GM19455 (cell line): ENCODE results near the gene TXLNA.

Experiments
- ATAC-seq: cut with Tn5 transposase; IDR thresholded peaks from one replicate; pipeline ENCODE4 v1.9.1; 2021; ENCODE audit not compliant: unreplicated experiment

Gene TXLNA

DNA sequence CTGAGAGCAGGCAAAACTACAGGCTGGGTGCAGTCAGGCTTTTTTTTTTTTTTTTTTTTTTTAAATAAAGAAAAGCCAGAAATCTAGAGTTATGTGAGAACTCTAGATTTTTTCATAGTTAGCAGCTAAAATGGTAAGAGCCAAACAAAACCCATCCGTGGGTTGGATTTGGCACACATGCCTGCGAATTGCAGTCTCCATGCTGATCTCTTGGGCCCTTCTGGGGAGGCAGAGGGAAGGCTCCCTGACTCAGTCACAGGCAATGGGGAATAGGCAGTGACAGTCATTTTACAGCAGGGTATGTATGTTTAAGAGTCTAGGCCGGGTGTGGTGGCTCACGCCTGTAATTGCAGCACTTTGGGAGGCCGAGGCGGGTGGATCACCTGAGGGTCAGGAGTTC, 2.6 kb downstream of the TXLNA start:
- no peak for ATAC-seq

DNA sequence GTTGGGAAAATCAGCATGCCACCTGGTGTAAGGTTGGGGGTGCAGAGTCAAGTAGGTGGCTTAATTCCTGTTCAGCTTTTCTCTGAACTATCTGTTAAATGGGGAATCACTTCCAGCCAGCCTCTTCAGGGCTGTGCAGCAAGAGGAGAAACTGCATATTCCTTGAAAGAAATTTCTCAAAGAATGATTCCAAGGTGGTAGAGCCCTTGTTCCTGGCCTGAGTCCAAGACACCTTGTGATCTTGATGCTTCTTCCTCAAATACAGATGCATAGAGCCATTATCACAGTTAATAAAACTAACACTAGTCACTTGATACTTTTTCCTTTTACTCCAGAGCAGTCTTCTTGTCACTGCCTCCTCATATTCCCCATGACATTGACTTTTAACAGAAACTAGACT, 5.2 kb downstream of the TXLNA start:
- ATAC-seq, result no peak

- ATAC-seq, result no peak
Measured at GRCh38 chr1:32186077-32186476, 6.6 kb downstream of the TXLNA start.

- ATAC-seq, result no peak
Measured at GRCh38 chr1:32186491-32186890, 7.0 kb downstream of the TXLNA start.

DNA sequence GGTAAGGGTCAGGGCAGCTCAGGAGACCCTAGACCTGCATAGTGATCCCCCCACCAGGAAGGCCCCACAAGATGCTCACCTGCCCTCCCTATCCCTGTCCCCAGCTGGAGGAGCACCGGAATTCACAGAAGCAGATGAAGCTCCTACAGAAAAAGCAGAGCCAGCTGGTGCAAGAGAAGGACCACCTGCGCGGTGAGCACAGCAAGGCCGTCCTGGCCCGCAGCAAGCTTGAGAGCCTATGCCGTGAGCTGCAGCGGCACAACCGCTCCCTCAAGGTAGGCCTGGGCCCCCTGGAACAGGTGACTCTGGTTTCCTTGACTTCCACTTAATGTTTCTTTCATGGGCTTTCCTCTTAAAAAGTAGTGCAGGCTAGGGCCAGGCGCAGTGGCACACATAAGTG, 8.4 kb downstream of the TXLNA start:
- no peak for ATAC-seq

DNA sequence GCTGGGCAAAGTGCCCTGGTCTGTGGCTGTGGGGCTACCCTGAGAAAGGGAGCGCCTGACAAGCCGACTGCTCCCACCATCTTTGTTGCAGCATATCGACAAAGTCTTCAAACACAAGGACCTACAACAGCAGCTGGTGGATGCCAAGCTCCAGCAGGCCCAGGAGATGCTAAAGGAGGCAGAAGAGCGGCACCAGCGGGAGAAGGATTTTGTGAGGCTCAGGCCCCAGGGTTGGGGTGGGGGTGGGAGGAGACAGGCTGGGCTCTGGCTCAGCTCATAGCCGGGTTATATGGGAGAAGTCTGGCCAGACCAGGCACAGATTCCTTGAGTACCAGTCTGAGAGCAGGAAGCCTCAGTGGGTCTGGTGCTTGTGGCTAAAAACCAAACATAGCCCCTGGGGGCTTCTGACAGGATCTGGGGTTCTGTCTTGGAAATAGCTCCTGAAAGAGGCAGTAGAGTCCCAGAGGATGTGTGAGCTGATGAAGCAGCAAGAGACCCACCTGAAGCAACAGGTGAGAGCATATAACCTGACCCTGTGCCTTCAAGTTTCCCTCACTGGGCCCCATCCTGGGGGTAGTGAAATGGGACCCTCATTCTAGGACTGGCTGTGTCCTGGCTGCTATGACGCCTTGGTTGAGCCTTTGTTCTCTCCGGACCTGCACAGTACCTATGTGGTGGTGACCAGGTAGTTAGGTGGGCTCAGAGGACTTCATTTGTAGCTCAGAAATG, 12.9 kb downstream of the TXLNA start:
- ATAC-seq, result no peak

- no peak for ATAC-seq
Measured at GRCh38 chr1:32194984-32195383, 15.5 kb downstream of the TXLNA start.

GRCh38 chr1:32195531-32195930, 16.1 kb downstream of the TXLNA start:
- ATAC-seq, result no peak

GRCh38 chr1:32195972-32196823, 16.7 kb downstream of the TXLNA start:
- ATAC-seq, result no peak

DNA sequence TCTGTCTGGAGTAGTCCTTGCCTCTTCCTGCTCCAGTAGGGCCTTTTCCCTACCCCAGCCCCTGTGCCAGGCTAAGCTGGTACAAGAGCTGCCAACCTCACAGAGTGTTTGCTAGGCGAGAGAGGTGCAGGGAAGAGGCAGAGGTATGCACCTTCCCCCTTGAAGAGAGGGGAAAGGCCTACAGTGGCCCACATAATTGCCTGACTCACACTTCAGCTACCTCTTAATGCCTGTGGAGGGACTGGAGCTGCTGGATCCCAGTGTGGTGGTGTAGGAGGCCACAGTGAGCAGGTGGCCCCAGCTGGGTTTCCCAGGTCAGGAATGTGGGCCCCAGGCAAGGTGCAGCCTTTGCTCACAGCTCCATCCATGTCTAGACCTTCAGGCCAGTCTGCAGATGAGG, 17.6 kb downstream of the TXLNA start:
- no peak for ATAC-seq

DNA sequence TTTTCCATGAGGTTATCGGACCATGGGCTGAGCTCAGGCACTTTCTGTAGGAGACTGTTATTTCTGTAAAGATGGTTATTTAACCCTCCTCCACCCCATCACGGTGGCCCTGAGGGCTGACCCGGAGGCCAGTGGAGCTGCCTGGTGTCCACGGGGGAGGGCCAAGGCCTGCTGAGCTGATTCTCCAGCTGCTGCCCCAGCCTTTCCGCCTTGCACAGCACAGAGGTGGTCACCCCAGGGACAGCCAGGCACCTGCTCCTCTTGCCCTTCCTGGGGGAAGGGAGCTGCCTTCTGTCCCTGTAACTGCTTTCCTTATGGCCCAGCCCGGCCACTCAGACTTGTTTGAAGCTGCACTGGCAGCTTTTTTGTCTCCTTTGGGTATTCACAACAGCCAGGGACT, 18.4 kb downstream of the TXLNA start:
- no peak for ATAC-seq

DNA sequence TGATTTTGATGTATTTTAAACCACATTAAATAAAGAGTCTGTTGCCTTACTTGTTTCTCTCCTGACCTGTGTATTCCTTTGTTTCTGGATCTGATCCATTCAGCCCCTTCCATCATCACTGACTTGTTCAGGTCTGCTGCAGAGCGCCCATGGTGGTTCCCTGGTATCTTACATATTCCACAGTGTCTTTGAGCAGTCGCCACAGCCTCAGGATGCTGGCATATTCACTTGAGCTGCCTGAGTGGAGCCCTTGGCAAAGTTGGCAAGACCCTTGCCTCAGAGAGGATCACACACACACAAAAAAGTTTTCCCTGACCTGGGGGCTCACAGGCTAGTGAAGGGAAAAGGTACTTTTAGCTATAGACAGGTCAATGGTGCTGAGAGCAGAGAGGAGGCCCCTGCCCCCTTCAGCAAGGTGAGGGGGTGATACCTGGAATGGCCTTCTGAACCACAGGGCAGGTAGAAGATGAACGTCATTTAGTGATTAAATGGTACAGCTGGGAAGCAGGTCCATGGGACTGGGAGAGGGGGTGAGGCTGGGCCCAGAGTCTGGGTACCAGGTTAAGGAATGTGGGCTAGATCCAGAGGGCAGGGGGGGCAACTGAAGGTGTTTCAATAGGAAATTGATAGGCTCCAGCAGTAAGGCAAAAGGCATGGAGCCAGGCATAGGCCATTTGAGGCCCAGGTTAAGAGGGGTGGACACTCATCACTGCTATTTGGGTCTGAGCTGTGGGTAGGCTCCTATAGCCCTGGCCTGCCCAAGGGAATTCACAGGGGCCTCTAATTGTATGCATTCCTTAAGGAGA, 19.0 kb downstream of the TXLNA start:
- no peak for ATAC-seq

DNA sequence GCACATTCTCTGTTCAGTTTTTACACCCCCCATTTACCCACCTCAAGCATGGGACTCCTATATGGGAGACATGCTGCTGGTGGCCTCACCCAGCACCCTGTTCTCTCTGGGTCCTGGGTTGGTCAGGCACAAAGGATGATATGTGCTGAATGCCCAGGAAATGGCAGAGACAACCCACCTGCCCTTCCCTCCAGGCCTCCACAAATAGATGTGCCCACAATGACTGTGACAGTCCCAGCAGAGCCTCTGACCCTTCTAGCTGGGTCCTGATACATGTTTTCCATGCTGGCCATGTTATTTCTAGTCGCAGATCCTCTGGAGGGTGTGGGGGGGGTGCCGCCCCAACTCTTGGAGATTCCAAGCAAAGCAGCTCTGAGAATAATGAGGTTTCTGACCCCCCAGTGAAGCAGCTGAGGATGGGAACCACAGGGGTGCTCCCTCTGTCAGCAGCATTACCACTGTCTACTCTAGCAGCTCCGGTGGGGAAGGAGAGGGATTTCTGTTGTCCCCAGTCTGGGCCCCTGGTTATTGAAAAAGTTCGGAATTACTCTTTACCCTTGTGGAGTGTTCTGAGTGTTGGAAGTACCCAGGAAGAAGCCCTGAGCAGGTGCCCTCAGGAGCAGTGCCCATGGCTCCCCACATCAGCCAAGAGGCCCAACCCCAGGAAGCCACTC, 19.7 kb downstream of the TXLNA start:
- ATAC-seq, result no peak

DNA sequence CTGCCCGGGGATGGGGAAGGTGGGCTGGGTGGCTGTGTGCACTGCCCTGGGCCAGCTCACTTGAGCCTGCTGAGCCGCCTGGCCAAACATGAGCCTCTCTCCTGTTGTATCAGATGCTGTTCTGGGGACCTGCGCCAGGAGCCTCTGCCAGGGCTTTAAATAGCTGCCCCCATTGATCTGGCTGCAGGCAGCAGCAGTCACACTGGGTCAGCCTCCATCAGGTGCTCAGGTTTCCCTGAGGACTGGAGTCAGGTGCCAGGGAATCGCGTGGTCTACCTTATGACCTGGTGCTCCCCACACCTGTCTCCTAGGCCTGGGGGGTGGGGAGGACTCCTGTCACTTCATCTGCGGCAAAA, 20.2 kb downstream of the TXLNA start:
- no peak for ATAC-seq

- ATAC-seq, result no peak
Measured at GRCh38 chr1:32200226-32201010, 20.9 kb downstream of the TXLNA start, which contains the start of gene CCDC28B. Gene CCDC28B (plus strand): TSS chr1:32200595. CDS start chr1:32201936, 1,341 bp downstream.

DNA sequence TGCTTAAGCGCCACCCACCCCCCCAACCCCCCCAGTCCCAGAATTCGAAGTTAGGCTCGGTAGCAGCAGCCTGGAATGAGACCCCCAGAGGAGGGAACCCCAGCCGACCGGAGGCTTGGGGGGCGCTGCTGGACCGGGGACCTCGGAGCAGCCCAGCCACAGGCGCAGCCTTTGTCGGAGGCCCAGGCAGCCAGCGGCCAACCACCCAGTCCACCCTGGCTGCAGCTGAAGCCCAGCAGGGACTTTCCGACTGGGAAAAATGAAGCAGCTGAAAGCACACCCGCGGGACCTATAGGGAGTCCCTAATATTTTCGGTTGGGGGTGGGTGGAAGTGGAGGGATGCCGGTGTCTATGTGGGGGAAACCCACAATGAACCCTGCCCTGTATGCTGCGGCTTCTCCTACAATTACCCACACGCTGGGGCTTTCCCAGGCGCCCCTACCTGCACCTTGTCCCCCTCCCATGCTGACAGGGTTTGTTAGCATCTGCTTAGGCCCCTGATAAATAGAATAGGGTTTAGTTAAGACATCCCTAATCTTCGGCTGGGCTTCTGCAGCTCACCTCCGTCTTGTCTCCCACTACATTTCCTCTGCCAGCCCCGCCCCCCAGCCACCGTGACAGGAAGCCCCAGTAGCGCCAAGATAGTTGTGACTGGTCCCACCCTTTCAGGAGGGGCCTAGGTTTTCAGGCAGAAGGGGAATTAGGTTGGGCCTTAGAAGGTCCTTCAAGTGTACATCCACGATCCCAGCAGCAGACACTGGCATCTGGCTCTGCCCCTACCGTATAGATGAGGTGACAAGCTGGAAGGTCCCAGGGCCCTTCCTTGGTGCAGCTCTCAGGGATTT, 21.8 kb downstream of the TXLNA start:
- no peak for ATAC-seq

DNA sequence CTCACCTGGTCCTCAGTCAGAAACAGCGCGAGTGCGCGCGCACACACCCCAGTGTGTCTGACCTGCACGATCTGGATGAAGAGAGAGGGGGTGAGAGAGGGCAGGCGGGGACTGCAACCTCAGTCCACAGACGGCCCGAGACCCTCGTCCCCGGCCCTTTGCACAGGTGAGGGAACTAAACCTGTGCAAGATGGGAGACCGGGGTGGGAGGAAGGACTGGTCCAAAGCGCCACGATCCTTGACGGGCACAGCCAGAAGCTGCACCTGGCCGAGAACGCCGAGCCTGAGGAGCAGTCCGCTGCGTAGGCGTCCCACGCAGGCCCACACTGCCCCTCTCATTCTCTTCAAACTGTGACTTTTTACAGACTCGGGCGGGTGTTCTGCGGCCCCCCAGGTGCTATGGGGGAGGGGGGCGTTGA, 25.5 kb downstream of the TXLNA start:
- no peak for ATAC-seq

DNA sequence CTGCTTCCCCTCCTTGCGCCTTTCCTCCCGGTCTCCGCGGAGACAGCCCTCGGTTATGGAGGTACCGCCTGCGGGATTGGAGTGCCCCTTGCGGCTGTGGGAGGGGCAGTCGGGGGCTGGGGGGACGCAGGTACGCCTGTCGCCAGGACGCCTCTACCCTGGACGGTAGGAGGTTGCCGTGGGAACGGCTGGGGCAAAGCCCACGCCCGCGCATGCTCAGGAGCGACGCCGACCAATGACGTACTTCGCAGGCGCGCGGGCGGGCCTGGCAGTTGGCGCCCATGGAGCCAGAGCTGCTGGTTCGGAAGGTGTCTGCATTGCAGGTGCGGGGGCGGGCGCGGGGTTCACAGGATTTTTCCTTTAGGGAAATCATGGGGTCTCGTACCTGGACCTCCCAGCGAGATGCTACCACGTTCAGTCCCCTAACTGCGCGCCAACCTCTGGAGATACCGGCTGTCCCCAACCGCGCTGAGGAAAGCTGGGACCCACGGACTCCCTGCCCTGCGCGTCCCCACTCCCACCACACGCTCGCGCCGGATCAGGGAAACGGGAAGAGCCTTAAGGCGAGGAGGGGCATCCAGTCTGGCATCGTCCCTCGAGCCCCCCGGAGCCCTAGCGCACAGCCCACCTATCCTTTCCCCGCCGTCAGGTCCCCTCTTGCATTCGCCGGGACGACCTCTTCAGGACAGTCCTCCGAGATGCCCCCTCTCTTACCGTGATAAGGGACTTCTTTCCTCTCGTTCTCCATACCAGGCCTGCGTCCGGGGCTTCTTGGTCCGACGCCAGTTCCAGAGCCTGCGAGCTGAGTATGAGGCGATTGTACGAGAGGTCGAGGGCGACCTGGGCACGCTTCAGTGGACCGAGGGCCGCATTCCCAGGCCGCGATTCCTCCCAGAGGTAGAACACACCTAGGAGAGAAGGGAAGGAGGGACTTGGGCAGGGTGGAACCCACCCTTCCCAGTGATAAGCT, 26.2 kb downstream of the TXLNA start, which contains the start of gene IQCC:
TSS of gene IQCC (plus strand) at position 271 of the 970 bp plus-strand sequence. CDS start at position 282, 11 bp downstream.
- ATAC-seq, result no peak
